NK-92 treated with Interleukin-12 subunit alpha and Interleukin-12 subunit beta, amount 100 ng/mL, for 24 hours (cell line): ENCODE results near the gene CPT1C.

Experiments
- DNase-seq: peaks from one replicate; lab custom pipeline; 2025; lab: John Stamatoyannopoulos, UW

CPT1C gene

DNA sequence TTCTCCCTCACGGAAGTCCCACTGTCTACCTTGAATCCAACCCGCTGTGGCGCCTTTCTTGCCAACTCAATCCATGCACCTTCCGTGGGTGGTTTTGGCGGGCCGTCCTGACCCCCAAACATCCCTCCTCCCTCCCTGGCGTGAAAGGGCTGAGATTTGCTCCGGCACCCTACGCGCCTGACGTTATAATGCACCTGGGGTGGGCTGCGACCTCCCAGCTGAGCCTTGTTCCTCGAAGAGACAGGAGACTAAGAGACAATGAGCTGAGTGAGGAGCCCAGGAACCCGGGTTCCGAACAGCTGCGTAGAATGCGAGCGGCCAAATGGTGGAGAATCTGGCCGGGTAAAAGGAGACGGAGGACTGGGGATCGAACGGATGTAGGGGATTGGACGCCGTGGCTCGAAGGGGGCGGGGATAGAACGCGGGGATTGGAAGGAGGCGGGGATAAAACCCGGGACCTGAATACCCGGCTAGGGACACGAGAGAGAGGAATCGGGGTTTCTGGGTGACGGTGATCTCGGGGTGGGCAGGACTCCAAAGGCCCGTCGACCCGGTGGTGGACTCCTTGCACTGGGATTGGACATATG, at the start of gene CPT1C:
Gene CPT1C (plus strand): TSS at position 461 of the 587 bp plus-strand sequence. CDS start 1,137 bp downstream, outside the sequence.
- no peak for DNase-seq

DNA sequence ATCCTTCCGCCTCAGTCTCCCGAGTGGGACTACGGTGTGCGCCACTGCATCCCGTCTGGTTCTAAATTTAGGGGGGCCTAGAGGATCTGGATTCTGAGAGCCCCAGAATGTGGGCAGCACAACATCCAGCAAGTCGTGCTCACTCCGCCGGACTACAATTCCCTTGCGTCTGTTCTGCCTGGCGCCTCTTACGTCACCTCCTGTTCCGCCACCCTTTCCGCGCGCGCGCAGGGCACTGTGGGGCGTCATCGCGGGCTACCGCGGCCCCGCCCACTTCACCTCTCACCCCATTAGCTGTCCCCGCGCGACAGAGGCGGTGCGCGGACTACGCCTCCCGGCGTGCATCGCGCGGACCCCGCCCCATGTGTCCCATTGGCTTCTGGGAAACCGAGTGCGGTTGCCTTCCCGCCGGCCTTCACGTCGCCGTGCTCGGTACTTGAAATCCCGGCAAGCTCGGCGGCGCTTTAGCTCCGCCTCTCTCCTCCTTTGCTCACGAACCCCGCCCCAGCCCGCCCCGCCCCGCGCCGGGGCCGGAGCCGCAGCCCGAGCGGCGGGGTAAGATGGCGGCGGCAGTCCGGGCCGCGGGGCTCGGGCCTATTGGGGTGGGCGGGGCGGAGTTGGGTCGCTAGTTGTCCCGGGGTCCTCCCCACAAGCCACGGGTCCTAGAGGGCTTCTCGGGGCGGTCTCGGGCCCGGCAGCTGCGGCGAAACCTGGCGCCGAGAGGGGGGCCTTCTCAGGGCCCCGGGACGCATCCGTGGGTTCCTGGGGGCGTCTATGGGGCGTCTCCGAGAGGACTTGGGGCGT, 49.0 kb upstream of the CPT1C start, which contains the start of gene SCAF1:
Gene SCAF1 (plus strand): TSS at position 522 of the 804 bp plus-strand sequence. CDS start 2,818 bp downstream, outside the sequence.
- DNase-seq = peak; percentile 99

DNA sequence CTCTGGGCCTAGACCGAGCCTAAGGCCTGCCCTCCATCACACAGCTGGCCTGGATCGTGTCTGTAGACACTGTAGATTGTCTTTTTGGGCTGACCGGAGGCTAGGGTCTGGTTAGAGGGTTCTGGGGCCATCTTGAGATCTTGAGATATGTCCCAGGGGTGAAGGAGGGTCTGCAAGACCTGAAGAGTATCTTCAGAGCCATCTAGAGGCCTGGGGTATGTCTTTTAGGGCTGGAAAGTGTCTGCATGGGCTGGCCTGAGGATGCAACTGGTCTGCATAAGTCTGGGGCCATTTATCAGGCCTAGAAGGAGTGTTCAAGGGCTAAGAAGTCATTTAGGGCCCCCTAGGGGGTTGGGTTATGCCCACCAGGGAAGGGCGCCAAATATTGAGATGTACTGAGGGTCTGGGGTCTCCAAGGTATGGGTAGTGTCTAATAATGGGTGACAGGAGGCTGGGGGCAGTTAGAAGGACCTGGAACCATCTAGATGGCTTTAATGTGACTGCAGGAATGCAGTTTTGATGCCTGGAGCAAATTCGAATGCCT, 48.4 kb upstream of the CPT1C start:
- DNase-seq = no peak

DNA sequence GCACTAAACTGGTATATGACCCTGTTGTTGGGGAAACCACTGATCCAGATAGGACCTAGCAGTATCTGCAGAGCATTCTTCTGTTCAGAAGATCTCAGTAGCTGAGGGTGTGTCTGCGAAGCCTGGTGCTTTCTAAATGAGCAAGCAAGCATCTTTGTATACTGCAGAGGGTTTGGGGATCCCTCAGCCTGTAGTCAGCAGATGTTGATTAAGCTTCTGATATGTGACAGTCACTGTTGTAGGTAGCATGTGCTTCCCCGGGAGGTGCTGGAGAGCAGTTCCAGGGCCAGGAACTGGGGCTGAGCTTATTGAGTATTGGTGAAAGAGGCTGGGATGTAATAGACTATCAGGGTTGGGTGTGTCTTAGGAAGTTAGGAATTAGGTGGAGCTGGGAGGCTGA, 47.5 kb upstream of the CPT1C start:
- no peak for DNase-seq

DNA sequence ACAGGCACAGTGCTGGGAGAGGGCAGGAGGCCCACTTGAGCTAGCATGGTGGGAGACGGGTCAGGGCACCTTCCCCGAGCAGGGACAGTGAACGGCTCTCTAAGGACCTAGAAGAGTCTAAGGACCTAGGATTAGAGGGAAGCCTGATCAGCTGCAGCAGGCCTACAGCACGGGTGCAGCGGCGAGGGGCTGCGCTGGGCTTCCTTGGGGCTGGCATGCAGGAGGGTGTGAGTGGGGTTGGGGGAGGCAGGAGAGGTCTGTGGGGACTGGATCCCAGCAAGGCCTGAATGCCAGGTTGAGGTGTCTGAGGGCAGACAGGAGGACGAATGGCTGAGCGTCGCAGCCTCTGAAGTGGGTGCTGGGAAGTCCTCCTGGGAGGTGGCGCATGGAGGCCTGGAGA, 45.3 kb upstream of the CPT1C start:
- no peak for DNase-seq

DNA sequence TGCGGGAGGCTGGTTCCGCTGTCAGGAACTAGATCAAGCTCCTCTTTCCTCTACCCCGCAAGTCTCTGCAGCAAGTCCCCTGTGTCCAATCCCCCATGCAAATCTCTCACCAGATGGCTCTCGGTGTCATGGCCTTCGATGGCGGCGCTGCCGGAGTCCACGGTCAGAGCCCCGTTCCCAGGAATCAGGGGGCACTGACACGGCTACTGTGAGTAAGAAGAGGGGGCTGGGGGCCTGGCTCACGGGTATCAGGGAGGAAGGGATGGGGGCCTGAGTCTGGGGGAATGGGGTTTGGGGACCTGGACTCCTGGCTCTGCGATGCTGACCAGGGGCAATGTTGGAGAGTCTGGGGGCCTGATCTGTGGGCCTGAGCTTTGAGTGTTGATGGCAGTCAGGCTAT, 44.9 kb upstream of the CPT1C start:
- DNase-seq = no peak

DNA sequence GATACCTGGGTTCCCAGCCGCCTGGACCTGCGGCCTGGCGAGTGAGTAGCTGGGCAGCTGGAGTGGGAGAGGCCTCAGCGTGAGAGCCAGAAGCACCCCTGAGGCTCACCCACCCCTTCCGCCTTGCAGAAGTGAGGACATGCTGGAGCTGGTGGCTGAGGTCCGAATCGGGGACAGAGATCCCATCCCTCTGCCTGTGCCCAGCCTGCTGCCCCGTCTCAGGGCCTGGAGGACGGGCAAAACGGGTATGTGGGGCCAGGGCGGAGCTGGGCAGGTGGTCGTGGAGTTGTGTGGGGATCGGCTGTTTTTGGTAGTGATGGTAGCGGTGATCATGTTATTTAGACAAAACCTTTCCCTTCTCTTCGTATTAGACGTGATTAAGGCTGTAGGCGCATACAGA, 44.3 kb upstream of the CPT1C start:
- DNase-seq = no peak

DNA sequence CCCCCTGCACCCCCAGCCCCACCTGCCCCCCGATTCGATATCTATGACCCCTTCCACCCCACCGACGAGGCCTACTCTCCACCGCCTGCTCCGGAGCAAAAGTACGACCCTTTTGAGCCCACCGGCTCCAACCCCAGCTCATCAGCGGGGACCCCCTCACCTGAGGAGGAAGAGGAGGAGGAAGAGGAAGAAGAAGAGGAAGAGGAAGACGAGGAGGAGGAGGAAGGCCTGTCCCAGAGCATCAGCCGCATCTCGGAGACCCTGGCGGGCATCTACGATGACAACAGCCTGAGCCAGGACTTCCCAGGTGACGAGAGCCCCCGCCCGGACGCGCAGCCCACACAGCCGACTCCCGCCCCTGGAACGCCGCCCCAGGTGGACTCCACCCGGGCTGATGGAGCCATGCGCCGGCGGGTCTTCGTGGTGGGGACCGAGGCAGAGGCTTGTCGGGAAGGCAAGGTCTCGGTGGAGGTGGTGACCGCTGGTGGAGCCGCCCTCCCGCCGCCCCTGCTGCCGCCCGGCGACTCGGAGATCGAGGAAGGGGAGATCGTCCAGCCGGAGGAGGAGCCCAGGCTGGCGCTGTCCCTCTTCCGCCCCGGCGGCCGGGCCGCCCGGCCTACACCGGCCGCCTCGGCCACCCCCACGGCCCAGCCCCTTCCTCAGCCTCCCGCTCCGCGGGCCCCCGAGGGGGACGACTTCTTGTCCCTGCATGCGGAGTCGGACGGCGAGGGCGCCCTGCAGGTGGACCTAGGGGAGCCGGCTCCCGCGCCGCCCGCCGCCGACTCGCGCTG, 39.7 kb upstream of the CPT1C start:
- no peak for DNase-seq

DNA sequence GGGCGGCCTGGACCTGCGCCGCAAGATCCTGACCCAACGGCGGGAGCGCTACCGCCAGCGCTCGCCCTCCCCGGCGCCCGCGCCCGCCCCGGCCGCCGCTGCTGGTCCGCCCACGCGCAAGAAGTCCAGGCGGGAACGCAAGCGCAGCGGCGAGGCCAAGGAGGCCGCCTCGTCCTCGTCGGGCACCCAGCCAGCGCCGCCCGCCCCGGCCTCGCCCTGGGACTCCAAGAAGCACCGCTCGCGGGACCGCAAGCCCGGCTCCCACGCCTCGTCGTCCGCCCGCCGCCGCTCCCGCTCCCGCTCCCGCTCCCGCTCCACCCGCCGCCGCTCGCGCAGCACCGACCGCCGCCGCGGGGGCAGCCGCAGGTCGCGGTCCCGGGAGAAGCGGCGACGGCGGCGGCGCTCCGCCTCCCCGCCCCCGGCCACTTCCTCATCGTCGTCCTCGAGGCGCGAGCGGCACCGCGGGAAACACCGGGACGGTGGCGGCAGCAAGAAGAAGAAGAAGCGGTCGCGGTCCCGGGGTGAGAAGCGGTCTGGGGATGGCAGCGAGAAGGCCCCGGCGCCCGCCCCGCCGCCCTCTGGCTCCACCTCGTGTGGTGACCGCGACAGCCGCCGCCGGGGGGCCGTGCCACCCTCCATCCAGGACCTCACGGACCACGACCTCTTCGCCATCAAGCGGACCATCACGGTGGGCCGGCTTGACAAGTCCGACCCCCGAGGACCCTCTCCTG, 38.9 kb upstream of the CPT1C start:
- DNase-seq = no peak

DNA sequence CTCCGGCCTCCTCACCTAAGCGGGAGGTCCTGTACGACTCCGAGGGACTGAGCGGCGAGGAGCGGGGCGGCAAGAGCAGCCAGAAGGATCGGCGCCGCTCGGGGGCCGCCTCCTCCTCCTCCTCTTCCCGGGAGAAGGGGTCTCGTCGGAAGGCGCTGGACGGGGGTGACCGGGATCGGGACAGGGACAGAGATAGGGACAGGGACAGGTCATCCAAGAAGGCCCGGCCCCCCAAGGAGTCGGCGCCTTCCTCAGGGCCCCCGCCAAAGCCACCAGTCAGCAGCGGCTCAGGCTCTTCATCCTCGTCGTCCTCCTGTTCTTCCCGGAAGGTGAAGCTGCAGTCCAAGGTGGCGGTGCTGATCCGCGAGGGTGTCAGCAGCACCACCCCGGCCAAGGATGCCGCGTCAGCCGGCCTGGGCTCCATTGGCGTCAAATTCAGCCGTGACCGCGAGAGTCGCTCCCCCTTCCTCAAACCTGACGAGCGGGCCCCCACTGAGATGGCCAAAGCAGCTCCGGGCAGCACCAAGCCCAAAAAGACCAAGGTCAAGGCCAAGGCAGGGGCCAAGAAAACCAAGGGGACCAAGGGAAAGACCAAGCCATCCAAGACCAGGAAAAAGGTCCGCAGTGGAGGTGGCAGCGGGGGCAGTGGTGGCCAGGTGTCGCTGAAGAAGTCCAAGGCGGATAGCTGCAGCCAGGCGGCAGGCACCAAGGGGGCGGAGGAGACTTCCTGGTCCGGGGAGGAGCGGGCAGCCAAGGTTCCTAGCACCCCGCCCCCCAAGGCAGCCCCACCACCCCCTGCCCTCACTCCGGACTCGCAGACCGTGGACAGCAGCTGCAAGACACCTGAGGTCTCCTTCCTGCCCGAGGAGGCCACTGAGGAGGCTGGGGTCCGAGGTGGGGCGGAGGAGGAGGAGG, 38.1 kb upstream of the CPT1C start:
- no peak for DNase-seq

DNA sequence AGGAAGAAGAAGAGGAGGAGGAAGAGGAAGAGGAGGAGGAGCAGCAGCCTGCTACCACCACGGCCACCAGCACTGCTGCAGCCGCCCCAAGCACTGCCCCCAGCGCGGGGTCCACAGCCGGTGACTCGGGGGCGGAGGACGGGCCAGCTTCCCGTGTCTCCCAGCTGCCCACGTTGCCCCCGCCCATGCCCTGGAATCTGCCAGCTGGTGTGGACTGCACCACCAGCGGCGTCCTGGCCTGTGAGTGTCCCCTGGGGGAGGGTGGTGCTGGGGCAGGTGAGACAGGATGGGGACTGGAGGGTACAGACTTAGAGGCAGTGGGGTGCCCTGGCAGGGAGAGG, 37.5 kb upstream of the CPT1C start:
- DNase-seq = no peak

DNA sequence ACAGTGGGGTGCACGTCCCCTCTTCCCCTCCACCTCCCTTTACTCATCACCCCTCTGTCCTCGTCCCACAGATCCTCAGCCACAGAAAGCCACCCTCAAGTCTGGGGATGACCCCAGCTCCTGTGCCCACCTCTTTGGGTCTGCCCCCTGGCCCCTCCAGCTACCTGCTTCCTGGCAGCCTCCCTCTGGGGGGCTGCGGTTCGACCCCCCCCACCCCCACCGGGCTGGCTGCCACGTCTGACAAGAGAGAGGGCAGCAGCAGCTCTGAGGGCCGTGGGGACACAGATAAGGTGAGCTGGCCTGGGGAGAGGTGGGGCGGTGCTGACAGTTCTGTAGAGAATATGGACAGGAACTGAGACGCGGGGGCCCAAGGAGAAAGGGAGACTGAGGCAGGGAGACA, 36.3 kb upstream of the CPT1C start:
- DNase-seq = no peak

DNA sequence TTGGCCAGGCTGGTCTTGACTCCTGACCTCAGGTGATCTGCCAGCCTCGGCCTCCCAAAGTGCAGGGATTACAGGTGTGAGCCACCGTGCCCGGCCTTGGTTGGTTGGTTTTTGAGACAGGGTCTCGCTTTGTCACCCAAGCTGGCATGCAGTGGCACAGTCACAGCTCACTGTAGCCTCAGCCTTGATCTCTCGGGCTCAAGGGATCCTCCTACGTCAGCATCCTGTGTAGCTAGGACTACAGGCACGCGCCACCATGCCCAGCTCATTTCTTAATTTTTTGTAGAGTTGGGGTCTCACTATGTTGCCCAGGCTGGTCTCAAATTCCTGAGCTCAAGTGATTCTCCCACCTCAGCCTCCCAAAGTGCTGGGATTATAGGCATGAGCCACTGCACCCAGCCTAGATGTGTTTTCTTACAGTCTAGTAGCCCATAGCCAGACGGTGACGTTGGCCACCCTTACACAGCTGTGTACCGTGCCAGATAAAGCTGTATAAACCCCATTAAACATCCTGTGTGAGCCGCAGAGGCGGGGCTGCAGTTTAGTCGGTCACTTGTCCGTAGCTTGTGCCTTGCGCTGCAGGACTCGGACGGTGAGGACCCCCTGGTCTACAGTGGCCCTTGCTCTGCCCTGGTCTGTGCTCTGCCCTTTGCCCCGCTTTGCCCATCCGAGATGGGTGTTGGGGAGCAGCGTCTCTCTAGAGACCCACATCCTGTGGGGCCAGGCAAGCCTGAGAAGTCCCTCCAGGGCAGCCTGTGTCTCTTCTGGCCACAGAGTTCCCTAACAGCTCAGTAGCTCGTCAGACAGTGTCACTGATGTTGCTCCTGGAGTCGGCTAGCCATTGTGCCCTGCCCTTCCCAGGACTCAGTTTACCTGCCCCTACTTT, 35.1 kb upstream of the CPT1C start:
- no peak for DNase-seq

DNA sequence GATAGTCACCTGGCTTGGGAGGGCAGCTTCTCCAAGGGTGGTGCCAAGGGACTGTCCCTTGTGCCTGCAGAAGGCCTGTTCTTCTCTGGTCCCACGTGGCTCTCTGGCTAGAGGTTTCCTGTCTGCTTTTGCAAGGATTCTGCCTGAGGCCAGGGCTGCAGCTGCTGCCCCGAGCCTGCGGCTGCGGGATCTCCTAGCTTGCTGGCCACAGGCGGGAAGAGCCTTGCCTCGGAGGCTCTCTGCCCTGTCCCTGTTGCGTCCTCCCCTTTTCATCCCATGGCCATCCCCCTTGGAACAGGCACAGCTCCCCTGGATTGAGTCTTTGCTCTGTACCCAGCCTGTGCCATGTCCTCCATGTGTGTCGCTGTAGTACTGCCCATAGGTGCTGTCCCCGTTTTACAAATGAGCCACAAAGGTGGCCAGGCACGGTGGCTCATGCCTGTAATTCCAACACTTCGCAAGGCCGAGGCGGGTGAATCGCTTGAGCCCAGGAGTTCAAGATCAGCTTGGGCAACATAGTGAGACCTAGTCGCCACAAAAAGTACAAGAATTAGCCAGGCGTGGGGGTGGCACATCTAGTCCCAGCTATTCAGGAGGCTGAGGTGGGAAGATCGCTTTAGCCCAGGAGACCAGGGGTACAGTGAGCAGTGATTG, 34.3 kb upstream of the CPT1C start:
- DNase-seq = no peak

DNA sequence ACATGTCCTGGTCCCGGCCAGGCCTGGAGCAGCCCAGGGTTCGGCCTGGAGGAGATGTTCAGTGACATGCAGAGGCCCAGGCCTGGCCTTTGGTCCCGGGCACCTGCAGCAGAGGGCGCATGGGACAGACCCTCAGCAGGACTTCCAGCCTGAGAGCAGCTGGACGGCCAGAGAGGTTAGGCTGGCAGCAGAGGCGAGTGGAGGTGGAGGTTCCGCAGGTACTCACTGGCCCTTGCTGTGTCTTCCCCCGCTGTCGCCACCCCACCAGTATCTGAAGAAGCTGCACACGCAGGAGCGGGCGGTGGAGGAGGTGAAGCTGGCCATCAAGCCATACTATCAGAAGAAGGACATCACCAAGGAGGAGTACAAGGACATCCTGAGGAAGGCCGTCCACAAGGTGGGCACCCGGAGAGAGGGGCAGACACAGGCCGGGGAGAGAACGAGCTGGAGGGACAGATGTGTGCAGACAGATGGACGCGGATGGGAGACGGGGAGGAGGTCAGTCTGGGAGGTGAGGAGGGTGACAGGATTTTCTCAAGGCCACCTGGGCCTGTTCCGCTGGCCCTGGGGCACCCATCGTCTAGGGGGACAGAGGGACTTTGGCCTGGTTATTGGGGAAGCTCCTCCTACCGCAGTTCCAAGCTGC, 33.3 kb upstream of the CPT1C start:
- no peak for DNase-seq

DNA sequence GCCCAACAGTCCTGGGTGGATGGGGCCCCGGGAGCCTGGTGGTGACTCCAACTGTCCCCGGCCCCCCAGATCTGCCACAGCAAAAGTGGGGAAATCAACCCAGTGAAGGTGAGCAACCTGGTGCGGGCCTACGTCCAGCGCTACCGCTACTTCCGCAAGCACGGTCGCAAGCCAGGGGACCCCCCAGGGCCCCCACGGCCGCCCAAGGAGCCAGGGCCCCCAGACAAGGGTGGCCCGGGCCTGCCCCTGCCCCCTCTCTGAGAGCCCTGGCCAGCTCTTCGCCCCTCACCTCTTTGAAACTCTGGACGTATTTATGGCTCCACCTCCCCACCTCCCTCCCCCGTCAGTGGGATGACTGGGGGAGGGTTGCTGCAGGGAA, 32.8 kb upstream of the CPT1C start:
- DNase-seq = no peak

DNA sequence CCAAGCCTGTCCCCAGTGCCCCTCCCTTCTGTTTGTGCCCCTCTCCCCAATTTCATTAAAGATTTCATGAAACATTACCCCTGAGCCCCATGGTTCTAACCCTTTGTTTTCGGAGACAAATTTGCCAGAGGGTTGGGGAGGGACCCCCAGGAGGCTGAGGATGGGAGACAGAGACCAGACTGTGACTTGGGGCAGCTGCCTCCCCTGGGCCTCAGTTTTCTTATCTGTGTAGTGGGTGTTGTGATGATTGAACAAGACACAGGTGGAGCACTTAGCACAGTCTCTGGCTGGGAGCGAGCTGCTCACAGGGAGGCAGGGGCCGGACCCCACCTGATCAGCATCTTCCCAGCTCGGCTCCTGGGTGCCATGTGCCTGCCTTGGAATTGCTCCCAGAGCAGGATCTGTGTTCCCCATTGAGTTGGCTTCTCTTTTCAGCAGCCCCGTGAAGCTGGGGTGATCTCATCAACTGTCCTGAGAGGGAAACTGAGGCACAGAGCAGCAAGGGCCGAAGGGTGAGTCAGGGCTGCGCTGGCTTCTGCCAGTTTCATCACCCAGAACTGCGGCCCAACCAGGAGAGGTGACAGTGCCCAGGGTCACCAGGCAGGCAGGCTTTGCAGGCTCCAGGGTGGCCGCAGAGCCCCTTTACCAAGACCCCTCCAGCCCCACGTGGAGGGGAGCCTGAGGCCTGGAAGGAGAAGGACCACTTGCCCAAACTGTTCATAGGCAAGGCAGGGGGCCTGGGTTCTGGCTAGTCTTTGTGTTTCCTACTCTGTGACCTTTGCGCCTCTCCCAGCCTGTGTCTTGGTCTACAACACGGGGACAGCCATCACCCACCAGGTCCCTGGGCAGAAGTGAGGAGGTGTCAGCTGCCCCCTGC, 32.1 kb upstream of the CPT1C start:
- DNase-seq = no peak
